Epithelial cell of esophagus (primary cell): ENCODE measurements around the gene NTRK2.

Experiments used
- DNase-seq: peaks from one replicate; pipeline ENCODE4 v3.0.0; 2010; ENCODE audit warnings: low read depth
- H3K4me3 ChIP-seq: 2 replicates; pipeline ENCODE4 v1.5.1; 2011; ENCODE audit warnings: mild to moderate bottlenecking, low read length, control low read depth
- TF ChIP-seq, protein P1 (sequence below): IDR thresholded peaks from 2 replicates; pipeline ENCODE4 v1.5.1; 2011; ENCODE audit warnings: low read depth, mild to moderate bottlenecking, low read length, control low read depth, inconsistent platforms; ENCODE audit not compliant: insufficient read depth; ENCODE audit errors: missing control alignments

Gene NTRK2

DNA sequence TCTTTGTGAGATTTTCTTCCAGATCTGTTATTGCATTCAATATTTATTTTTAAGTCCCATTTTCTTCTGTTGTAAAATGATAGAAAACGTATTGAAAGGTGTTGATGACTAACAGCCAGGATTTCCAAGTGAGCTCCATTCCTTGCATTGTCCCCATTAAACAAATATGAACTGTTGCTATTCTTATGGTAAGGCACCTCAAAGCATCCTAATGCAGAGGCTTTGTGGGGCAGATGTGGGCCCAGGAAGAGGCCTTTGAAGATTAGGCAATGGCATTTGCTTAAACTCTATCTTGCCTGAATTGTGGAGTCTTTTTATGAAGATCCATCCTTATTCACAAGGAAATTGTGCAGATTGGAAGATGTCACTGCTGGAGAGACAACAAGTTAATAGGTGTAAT, 38.9 kb downstream of the NTRK2 start:
- DNase-seq = no peak
- TF ChIP-seq, protein P1, sequence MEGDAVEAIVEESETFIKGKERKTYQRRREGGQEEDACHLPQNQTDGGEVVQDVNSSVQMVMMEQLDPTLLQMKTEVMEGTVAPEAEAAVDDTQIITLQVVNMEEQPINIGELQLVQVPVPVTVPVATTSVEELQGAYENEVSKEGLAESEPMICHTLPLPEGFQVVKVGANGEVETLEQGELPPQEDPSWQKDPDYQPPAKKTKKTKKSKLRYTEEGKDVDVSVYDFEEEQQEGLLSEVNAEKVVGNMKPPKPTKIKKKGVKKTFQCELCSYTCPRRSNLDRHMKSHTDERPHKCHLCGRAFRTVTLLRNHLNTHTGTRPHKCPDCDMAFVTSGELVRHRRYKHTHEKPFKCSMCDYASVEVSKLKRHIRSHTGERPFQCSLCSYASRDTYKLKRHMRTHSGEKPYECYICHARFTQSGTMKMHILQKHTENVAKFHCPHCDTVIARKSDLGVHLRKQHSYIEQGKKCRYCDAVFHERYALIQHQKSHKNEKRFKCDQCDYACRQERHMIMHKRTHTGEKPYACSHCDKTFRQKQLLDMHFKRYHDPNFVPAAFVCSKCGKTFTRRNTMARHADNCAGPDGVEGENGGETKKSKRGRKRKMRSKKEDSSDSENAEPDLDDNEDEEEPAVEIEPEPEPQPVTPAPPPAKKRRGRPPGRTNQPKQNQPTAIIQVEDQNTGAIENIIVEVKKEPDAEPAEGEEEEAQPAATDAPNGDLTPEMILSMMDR = no peak
- H3K4me3 ChIP-seq = no peak overlapping the region

DNA sequence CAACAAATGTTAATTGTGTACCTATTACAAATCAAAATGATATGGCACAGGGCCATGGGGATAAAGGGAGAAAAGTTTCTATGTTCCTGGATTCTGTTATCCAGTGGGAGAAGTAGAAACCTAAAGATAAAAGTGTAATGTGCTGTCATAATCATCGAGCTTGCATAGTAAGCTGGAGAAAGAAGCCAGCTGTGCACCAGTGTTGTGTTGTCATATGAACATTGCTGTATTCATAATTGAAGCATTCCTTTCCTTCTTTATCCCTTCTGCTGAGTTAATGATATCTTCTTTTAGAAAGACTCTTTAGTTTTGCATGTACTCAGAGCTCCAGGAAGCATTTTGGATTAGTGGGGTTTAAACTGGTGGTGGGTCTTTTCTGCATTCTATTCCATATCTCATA, 39.5 kb downstream of the NTRK2 start:
- no peak overlapping the region for H3K4me3 ChIP-seq
- TF ChIP-seq, protein P1 = no peak
- DNase-seq = no peak

DNA sequence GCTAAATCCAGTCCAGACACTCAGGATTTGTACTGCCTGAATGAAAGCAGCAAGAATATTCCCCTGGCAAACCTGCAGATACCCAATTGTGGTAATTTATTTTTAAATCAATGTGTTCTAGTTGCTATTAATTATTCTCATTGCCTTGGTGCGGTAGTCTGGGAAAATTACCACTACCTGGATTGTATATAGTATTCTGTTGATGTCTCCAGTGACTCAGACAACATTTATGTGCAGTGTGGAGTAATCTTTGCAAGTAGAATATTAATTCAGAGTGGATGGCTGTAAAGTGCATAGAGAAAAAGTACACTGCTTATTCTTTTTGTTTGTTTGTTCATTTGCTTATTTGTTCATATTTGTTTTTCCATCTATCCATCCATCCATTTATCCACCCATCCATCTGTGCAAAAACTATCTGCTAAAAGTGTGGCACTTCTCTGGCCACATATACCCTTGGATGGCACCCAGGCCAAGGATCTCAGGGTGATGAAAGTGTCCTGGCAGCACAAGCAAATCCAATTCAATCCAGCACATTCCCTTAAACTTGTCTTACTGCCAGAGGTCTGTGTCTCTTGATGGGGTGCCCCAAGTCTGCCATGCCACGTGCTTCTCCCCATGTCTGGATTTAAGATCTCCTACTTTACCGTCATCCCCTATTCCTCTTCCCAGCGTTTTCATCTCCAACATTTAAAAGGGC, 41.3 kb downstream of the NTRK2 start:
- TF ChIP-seq, protein P1 = no peak
- DNase-seq = peak; percentile 33
- H3K4me3 ChIP-seq = no peak overlapping the region

DNA sequence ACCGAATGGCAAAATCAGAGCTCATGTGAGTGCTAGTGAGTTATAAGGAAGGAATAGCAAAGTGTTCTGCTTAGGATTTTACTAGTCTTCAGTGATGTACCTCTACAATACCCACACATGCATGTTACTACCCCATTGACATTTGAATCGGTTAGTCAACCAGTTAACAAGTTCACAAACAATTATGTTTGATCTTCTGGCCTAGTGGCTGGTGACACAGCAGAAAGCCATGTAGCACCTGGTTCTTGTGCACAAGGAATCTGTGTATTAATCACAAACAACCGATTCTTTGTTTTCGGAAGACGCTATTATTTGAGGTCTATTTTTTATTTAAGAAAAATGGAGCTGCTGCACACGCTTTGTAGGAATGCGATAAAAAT, 41.9 kb downstream of the NTRK2 start:
- DNase-seq = peak; percentile 50
- no peak overlapping the region for H3K4me3 ChIP-seq
- TF ChIP-seq, protein P1 = no peak

DNA sequence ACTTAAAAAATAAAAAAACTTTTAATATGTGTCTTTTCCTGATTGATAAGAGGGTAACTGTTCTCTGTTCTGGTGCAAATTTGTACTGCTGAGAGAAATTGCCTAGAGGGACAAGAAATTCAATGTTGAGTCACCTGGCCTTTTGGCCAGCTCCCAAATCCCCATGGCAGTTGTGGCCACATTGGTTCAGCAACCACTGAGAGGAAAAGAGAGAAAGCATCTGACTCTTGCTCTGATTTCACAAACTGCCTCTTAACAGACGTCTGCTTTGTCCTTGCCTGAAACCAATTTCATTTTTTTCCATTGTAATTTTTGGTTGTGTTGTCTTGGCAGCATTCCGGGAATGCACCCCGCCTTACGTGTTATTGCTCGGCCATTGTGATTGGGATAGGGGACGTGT, 42.4 kb downstream of the NTRK2 start:
- TF ChIP-seq, protein P1 = no peak
- DNase-seq = peak; percentile 89
- H3K4me3 ChIP-seq = no peak overlapping the region

DNA sequence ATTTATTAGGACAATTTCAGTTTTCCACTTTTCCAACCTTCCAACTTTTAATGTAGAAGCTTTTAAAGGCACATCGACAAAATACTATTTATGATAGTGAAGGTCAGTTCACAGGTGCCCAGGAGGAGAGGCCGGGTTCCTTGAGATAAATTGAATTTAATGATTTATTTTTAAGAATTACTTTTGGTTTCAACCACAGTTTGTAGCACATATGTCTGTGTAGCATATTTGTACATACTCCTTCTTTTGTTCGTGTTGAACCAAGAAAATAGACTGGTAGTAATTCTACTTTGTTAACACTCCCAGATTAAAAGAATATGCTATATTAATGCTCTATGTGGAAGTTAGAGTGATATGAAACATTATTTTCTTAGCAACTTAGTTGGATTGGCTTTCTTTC, 46.7 kb downstream of the NTRK2 start:
- DNase-seq = no peak
- no peak overlapping the region for H3K4me3 ChIP-seq
- TF ChIP-seq, protein P1 = no peak

DNA sequence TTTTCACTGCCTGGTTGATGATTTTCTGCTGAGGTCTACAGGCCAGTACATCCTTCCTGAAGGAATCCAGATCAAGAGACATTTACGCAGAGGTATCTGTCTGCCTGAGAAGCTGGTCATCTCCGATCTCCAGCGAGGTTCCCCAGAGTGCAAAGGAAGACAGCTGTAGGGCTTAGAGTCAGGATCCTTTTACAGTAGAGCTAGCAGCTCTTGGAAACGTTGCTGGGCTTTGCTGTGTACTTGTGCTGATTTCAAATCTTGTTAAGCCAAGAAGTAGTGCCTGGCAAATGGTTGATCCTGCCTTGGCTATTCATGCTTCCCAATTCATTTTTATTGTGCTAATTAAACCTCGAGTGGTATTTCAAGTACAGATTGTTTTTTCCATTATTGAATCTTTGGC, 48.9 kb downstream of the NTRK2 start:
- DNase-seq = no peak
- no peak overlapping the region for H3K4me3 ChIP-seq
- TF ChIP-seq, protein P1 = no peak
